CD14-positive monocyte (primary cell): ENCODE measurements around the gene EML3. TPM values are rescaled to one million over a fixed set of nuclear protein-coding genes. Genes with fewer than 3 reads are reported as not detected.

Experiments used
- DNase-seq, 3 donors: peaks; one replicate each; pipeline ENCODE4 v3.0.0-alpha.2; 2011 to 2022
- H2AFZ ChIP-seq: 2 replicates; pipeline ENCODE4 v1.6.0; 2012; ENCODE audit warnings: mild to moderate bottlenecking, low read depth, low read length, inconsistent platforms; ENCODE audit not compliant: insufficient read depth, poor library complexity, severe bottlenecking
- H3K27ac ChIP-seq, 2 donors: 1 replicate in 1 of 2; 2 replicates in 1 of 2; pipeline ENCODE4 v1.5.1; 2012 to 2013; ENCODE audit warnings: low read length in 2 of 2, control low read depth in 1 of 2, inconsistent platforms in 1 of 2, low read depth in 1 of 2, mild to moderate bottlenecking in 1 of 2
- H3K27me3 ChIP-seq, 2 donors: one replicate each; pipeline versions ENCODE4 v1.6.0 to v1.6.1; 2011 to 2013; ENCODE audit warnings: low read length in 2 of 2; ENCODE audit not compliant: control insufficient read depth in 2 of 2, insufficient read depth in 2 of 2
- H3K36me3 ChIP-seq, 2 donors: replicated peaks in 1 of 2; 1 replicate in 1 of 2; 2 replicates in 1 of 2; pipeline versions ENCODE4 v1.5.1 to v1.6.1; 2012 to 2013; ENCODE audit warnings: low read length in 2 of 2, control low read depth in 1 of 2, inconsistent platforms in 1 of 2, mild to moderate bottlenecking in 1 of 2; ENCODE audit not compliant: insufficient read depth in 2 of 2, control insufficient read depth in 1 of 2
- H3K4me1 ChIP-seq, 2 donors: 1 replicate in 1 of 2; 2 replicates in 1 of 2; pipeline versions ENCODE4 v1.5.1 to v1.6.1; 2012 to 2013; ENCODE audit warnings: low read length in 2 of 2, control low read depth in 1 of 2, inconsistent platforms in 1 of 2, mild to moderate bottlenecking in 1 of 2, moderate library complexity in 1 of 2; ENCODE audit not compliant: insufficient read depth in 2 of 2, control insufficient read depth in 1 of 2
- H3K4me2 ChIP-seq: replicated peaks from 2 replicates; pipeline ENCODE3; 2012; ENCODE audit warnings: low read length, moderate library complexity, mild to moderate bottlenecking; ENCODE audit not compliant: poor library complexity, severe bottlenecking; ENCODE audit errors: extremely low read depth
- H3K4me3 ChIP-seq, 3 experiments: fragments of 200-600 bp in 1 of 3; sonication (generic) in 1 of 3; replicated peaks in 1 of 3; 1 replicate in 2 of 3; 2 replicates in 1 of 3; pipeline ENCODE4 v1.5.1; 2011 to 2013; ENCODE audit warnings: low read length in 3 of 3, mild to moderate bottlenecking in 3 of 3, control low read depth in 2 of 3, low read depth in 2 of 3, inconsistent platforms in 1 of 3, moderate library complexity in 1 of 3
- H3K79me2 ChIP-seq: 2 replicates; pipeline ENCODE4 v1.6.0; 2012; ENCODE audit warnings: mild to moderate bottlenecking, control low read depth, inconsistent platforms, low read length, moderate library complexity; ENCODE audit not compliant: insufficient read depth
- H3K9ac ChIP-seq: 2 replicates; pipeline ENCODE4 v1.6.0; 2017; ENCODE audit warnings: low read length, mild to moderate bottlenecking; ENCODE audit not compliant: insufficient read depth, poor library complexity, severe bottlenecking
- H3K9me3 ChIP-seq, 2 donors: replicated peaks in 1 of 2; 1 replicate in 1 of 2; 2 replicates in 1 of 2; pipeline versions ENCODE4 v1.5.1 to v1.6.1; 2012 to 2013; ENCODE audit warnings: low read length in 2 of 2, control low read depth in 1 of 2; ENCODE audit not compliant: control insufficient read depth in 1 of 2, insufficient read depth in 1 of 2
- H4K20me1 ChIP-seq: 2 replicates; pipeline ENCODE4 v1.6.0; 2012; ENCODE audit warnings: mild to moderate bottlenecking, low read length, control low read depth, moderate library complexity; ENCODE audit not compliant: insufficient read depth
- H3K27ac Mint-ChIP-seq, 7 donors: one replicate each; pipeline ENCODE4 v1.8.0; 2020; ENCODE audit warnings: mild to moderate bottlenecking in 7 of 7, mixed read lengths in 7 of 7, moderate library complexity in 6 of 7, inconsistent platforms in 2 of 7
- H3K27me3 Mint-ChIP-seq, 3 donors: one replicate each; pipeline ENCODE4 v1.8.0; 2021 to 2022; ENCODE audit warnings: low read depth in 3 of 3, mild to moderate bottlenecking in 3 of 3, mixed read lengths in 3 of 3, moderate library complexity in 3 of 3, inconsistent platforms in 1 of 3
- H3K36me3 Mint-ChIP-seq, 2 donors: one replicate each; pipeline ENCODE4 v1.8.0; 2020; ENCODE audit warnings: mixed read lengths in 2 of 2, inconsistent platforms in 1 of 2, mild to moderate bottlenecking in 1 of 2
- H3K4me1 Mint-ChIP-seq: one replicate; pipeline ENCODE4 v1.8.0; 2020; ENCODE audit warnings: mild to moderate bottlenecking, mixed read lengths
- H3K4me3 Mint-ChIP-seq, 2 donors: one replicate each; pipeline ENCODE4 v1.8.0; 2020; ENCODE audit warnings: mild to moderate bottlenecking in 2 of 2, mixed read lengths in 2 of 2, moderate library complexity in 1 of 2
- H3K9me3 Mint-ChIP-seq, 7 donors: one replicate each; pipeline ENCODE4 v1.8.0; 2020 to 2022; ENCODE audit warnings: mixed read lengths in 7 of 7, mild to moderate bottlenecking in 6 of 7, moderate library complexity in 6 of 7, inconsistent platforms in 2 of 7
- WGBS: methylation state at CpG from one replicate; pipeline ENCODE4 v1.1.5; 2013; ENCODE audit warnings: missing lambda C conversion rate; ENCODE audit not compliant: insufficient coverage; 5-methylcytosine and 5-hydroxymethylcytosine counted together
- intact Hi-C, 2 donors: fragments of 100-400 bp; cut with micrococcal nuclease; formaldehyde crosslinking; loops; one replicate each; pipeline versions ENCODE4 v1.15.0 to v1.15.1; 2023
- polyA plus RNA-seq, 3 donors: library from polyadenylated mRNA; depleted of rRNA in 1 of 3; unstranded in 2 of 3; stranded (reverse) in 1 of 3; fragments of 300-500 nt in 2 of 3; fragments of >200 nt in 1 of 3; fragmentation: Illumina TruSeq in 2 of 3; gene quantifications; 1 replicate in 2 of 3; 2 replicates in 1 of 3; pipeline ENCODE4 v1.2.3, GENCODE V29; 2012 to 2021
- TF ChIP-seq, protein P1 (sequence below): fragments of 200-600 bp; IDR thresholded peaks from one replicate; pipeline ENCODE4 v1.8.0; 2022; ENCODE audit warnings: antibody characterized with exemption, mild to moderate bottlenecking

The EML3 gene
- polyA plus RNA-seq, 3 donors, result 7.2 to 131 (median 10.6) TPM

DNA sequence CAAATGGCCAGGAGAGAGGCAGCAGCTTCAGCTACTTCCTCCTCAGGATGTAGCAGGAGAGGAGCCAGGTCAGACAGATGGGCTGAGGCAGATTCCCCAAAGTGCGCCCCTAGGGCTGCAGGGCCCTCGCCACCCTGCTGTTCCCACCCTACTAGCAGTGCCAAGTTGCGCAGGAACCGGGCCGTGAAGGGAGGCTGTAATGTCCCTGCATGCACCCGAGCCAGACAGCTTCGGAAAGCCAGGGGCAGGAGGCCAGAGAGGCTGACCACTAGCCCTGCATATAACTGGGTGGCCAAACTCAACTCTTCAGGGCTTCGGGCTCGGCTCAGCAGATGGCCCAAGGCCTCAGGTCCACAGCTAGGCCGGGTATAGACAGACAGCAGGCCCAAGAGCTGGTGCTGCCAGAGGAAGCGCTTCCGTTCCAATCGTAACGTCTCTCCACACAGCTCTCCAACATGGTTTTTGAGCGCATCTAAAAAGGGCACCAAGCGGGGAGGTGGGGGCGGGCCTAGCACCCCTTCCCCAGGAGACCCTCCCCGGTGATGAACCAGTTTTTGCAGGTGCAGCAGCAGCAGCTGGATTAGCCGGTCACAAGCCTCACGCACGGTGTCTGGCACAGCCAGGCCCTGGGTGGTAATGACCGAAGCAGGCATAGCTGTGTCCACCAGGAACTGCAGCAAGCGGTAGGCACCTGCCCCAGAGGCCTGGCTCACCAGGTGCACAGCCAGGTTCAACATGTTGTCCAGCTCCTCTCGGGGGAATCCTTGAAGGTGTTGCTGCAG, 35.8 kb upstream of the EML3 start:
- Mint-ChIP-seq H3K27ac (peak overlapping the region in 2 of 7 donors; percentile 50 to 58), H3K27me3 (peaks cover 0 to 4% (median 0%) of the 10 kb centered on the region in 3 donors), H3K4me3 (no peak overlapping the region), H3K9me3 (no peaks in the 10 kb centered on the region), H3K4me1 (peaks cover 28% of the 10 kb centered on the region), H3K36me3 (peaks cover 14 to 37% of the 10 kb centered on the region in 2 donors)
- TF ChIP-seq, protein P1, sequence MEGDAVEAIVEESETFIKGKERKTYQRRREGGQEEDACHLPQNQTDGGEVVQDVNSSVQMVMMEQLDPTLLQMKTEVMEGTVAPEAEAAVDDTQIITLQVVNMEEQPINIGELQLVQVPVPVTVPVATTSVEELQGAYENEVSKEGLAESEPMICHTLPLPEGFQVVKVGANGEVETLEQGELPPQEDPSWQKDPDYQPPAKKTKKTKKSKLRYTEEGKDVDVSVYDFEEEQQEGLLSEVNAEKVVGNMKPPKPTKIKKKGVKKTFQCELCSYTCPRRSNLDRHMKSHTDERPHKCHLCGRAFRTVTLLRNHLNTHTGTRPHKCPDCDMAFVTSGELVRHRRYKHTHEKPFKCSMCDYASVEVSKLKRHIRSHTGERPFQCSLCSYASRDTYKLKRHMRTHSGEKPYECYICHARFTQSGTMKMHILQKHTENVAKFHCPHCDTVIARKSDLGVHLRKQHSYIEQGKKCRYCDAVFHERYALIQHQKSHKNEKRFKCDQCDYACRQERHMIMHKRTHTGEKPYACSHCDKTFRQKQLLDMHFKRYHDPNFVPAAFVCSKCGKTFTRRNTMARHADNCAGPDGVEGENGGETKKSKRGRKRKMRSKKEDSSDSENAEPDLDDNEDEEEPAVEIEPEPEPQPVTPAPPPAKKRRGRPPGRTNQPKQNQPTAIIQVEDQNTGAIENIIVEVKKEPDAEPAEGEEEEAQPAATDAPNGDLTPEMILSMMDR, result no peak
- Histone ChIP-seq H3K36me3 (peaks cover 21 to 36% of the 10 kb centered on the region in 2 donors), H3K79me2 (peaks cover 70% of the 10 kb centered on the region), H3K27me3 (no peaks in the 10 kb centered on the region), H3K27ac (peak overlapping the region in 1 of 2 donors; percentile 82), H3K9ac (no peak overlapping the region), H2AFZ (no peak overlapping the region), H3K4me3 (no peak overlapping the region), H3K9me3 (no peaks in the 10 kb centered on the region), H3K4me2 (no peak overlapping the region), H4K20me1 (no peaks in the 10 kb centered on the region), H3K4me1 (peaks cover 27 to 39% of the 10 kb centered on the region in 2 donors)
- DNase-seq, result no peak
- WGBS, result 96% methylated on average over 21 of the region's 24 CpGs
- intact Hi-C loops, result loop anchor here in 1 of 2 donors (5.0 kb wide), 1 partner anchor 46 kb away; the partner anchor contains the start of gene MTA2

DNA sequence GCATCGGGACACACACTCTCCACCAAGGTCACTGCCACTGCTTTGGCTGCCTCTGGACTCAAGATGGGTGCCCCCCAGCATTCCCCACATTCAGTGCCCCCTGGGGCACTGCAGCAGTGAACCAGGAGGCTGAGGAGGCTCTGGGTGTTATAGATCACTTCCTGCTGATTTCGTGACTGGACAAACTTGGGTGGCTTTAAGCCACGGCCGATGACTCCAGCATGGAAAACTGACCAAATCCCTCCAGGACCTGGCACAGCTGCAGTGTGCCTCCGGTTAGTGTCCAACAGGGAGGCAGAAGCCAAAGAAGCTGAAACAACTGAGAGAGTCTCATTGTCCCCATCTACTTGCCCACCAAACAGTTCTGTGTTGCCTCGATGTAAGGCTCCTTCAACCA, 35.0 kb upstream of the EML3 start:
- Mint-ChIP-seq H3K36me3 (peaks cover 17 to 38% of the 10 kb centered on the region in 2 donors), H3K27me3 (peaks cover 0 to 4% (median 0%) of the 10 kb centered on the region in 3 donors), H3K4me3 (no peak overlapping the region), H3K27ac (peak overlapping the region in 3 of 7 donors; percentile 11 to 66 (median 58)), H3K4me1 (peaks cover 27% of the 10 kb centered on the region), H3K9me3 (no peaks in the 10 kb centered on the region)
- no peaks in the 10 kb centered on the region for H3K9me3 ChIP-seq
- TF ChIP-seq, protein P1, result no peak
- H2AFZ ChIP-seq, result no peak overlapping the region
- no peak for DNase-seq
- peaks cover 26 to 36% of the 10 kb centered on the region in 2 donors for H3K4me1 ChIP-seq
- H3K27me3 ChIP-seq, result no peaks in the 10 kb centered on the region
- H3K4me2 ChIP-seq, result no peak overlapping the region
- H3K79me2 ChIP-seq, result peaks cover 72% of the 10 kb centered on the region
- H3K4me3 ChIP-seq, result no peak overlapping the region
- no peak overlapping the region for H3K9ac ChIP-seq
- intact Hi-C loops, result loop anchor here in 1 of 2 donors (5.0 kb wide), 1 partner anchor 45 kb away; the partner anchor contains the start of gene MTA2
- WGBS, result 95% methylated on average over 5 of the region's 6 CpGs
- peaks cover 24 to 43% of the 10 kb centered on the region in 2 donors for H3K36me3 ChIP-seq
- peak overlapping the region in 1 of 2 donors; percentile 82 for H3K27ac ChIP-seq
- no peaks in the 10 kb centered on the region for H4K20me1 ChIP-seq
